GM21447 (cell line): ENCODE results near the gene CACNA1E.

Source experiments
- ATAC-seq: cut with Tn5 transposase; IDR thresholded peaks from one replicate; pipeline ENCODE4 v1.9.1; 2021; ENCODE audit not compliant: unreplicated experiment

Gene CACNA1E

DNA sequence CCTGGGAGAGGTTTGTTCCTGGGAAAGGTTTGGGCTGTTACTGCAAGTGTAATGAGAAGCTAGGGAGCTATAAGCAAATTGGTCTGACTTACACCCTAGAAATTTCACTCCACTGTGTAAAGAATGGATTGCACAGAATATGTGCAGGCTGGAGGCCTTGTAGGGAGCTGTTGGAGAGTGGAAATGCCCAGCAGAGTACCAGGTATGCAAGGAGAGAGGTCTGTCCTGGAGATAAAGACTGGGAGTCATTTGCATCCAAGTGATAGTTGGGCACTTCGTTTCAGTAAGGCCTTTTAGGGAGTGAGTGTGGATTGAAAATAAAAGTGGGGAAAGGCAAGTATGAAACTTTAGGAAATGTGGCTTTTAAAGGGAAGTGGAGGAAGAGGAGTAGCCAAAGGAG is 75.8 kb downstream of the CACNA1E start:
- ATAC-seq, result no peak

DNA sequence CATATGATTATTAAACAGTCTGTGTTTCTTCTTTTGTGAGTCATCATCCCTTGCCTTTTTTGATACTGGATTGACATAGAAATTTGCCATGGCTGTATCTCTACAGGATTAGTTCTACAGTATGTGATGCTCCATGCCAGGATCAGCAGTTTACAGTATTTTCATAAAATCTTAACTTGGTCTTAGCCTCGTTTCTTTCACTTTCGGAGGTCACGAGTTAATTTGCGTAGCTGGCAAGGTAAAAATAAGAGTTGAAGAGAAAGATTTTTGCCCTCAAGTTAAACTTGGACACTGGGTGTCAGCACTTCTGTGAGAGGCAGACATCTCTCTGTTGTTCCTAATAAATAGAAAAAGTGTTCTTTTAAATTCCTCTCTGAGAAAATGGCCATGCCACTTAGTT is 79.1 kb downstream of the CACNA1E start:
- no peak for ATAC-seq

DNA sequence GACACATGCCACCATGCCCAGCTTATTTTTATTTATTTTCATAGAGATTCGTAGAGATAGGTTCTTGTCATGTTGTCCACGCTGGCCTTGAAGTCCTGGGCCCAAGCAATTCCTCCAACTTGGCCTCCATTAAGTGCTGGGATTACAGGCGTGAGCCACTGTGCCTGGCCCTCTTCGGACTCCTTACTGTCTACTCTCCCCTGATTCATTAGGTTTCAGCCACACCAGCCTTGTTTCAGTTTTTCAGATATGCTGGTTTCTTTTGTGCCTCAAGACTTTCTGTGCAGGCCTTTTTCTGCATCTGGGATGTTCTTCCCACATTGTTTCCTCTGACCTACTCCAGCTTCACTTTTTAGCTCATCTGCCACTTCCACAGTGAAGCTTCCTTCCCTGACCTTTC is 85.4 kb downstream of the CACNA1E start:
- no peak for ATAC-seq

DNA sequence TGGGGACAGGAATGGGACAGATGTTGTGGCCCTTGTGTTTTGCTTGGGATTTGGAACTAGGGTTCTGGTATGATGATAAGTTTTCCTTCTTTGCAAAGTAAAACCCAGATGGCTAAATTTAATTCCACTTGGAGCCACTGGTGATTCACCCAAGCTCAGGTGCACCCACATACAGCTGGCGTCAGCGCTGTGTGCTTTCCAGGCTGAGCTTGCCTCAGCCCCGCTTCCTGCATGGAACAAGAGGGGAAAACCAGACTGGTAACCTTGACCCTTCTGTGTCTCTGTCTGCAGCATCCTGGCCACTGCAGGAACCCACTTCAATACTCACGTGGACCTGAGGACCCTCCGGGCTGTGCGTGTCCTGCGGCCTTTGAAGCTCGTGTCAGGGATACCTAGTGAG is 94.2 kb downstream of the CACNA1E start:
- no peak for ATAC-seq

DNA sequence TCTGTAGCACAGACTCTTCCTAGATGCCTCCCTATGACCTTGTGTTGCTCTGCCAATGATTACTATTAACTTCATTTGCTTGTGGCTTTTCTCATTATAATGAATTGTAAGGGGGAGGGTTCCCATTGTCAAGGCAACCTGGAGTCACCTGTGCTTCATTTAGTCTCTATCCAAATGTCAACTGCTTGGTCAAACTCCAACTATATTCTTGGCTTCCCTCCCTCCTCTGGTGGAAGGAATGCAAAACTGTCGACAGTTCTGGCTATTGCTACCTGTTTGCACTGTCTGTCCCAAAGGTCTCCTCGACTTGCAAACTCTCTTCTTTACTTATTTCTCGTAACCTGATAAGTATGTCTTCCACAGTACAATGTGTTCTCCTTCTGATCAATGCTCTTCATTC is 100.3 kb downstream of the CACNA1E start:
- no peak for ATAC-seq

DNA sequence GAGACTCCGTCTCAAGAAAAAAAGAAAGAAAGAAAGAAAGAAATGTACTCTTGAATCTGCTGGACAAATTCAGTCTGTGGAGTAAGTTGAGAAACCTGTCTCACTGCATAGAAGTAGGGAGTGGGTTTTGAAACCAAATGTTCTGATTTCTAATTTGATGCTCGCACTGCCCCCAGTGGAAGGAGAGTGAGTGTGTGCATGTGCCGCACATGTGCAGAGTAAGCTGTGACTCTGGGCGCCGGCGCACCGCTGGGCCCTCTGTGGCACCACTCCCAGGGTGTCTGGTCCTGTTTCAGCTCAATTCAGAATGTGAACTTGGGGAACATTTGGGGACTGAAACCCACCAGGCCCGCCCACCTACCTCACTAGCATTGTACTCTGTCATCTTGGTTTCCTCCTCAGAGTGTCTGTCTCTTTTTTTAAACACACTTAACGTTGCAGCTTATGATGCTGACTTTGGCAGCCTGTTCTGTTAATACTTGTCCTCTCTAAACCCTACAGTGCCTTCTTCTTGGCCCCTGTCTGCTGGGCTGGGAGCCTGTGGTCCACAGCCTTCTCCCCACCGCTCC is 104.6 kb downstream of the CACNA1E start:
- no peak for ATAC-seq

DNA sequence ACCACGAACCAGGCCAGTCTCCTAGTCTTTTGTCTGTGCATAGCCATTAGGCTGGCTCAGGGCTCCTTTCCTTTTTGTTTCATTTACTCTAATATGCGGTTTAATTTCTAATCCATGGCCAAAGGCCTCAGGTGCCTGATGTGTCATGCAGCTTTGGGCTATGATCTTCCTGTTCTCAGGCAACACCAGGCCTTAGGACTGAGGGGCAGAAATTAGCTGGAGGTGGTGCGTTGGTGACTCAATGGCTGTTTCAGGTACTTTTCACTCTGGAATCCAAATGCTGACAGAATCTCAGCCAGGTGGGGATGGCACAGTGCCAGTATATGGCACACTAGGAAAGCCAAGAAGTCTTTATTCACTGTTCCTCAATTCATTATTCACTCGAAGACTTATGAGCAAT is 105.3 kb downstream of the CACNA1E start:
- no peak for ATAC-seq

DNA sequence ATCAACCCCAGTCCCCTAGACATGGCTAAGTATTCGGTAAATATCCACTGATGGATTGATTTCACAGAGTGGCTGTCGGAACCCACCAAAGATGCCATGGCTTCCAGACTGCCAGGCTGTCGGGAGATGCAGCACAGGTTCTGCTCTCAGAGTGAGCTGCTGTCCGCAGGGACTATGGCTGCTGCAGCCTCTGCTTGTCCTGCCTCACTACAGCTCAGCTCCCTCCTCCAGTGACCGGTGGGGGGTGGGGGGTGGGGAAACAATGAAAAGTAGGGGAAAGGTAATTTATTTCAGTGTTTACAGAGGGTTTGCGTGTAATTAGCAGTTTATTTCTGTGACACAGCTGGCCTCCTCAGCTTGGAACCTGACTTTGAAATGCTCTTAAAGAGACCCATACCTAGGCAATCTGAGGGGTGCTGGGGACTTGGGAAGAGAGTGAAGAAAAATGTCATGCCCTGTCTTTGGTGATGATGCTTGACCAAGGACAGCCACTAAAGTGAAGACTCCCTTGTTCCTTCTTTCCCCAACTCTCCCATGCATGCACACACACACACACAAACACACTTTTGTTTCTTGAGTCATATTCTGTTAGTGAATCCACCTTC is 109.0 kb downstream of the CACNA1E start:
- ATAC-seq, result no peak

DNA sequence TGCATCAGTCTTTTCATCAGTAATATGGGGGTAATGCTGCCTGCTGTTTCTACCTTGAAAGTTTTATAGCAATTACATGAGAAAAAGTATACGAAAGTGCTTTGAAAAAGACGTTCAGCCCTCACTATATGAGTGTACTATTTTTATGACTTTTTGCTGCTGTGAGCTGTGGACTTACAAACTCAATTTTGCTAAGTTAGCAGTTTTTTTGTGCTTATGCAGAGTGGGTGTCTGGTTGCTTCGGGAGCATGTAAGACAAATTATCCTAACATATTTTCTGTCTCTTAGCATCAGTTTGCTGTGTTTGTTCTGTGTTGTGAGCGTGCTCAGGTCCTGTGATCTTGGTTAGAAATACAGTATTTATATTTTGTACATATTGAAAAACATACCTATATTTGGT is 109.7 kb downstream of the CACNA1E start:
- no peak for ATAC-seq

DNA sequence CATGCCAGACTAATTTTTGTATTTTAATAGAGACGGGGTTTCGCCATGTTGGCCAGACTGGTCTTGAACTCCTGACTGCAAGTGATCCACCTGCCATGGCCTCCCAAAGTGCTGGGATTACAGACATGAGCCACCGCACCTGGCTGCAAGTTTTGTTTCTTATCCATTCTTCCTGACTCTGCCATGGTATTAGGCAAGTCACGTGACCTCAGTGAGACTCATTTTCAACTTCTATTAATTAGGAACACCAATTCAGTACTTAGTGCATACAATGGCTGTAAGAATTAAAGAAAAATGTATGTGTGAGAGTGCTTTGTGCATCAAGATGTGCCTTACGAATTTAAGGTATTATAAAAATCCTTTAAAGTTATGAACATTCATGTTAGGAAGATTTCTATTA is 111.2 kb downstream of the CACNA1E start:
- no peak for ATAC-seq

DNA sequence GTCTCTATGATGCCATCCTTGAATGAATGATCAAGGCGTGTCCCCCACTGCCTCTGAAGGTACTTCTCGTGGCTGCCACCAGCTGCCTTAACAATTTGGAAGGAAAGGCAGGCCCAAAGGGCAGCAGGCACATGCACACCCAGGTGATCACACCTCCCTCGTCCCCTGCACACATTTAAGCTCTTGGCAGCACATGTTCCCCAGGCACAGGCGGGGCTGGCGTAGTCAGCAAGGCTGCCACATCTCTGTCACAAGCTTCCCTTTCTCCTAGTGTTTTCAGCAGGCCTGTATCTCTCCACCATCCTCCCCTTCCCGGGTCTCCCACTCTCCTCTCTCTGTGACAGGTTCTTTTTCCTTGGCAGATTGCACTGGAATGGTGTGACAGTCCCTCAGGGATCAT is 111.9 kb downstream of the CACNA1E start:
- no peak for ATAC-seq

DNA sequence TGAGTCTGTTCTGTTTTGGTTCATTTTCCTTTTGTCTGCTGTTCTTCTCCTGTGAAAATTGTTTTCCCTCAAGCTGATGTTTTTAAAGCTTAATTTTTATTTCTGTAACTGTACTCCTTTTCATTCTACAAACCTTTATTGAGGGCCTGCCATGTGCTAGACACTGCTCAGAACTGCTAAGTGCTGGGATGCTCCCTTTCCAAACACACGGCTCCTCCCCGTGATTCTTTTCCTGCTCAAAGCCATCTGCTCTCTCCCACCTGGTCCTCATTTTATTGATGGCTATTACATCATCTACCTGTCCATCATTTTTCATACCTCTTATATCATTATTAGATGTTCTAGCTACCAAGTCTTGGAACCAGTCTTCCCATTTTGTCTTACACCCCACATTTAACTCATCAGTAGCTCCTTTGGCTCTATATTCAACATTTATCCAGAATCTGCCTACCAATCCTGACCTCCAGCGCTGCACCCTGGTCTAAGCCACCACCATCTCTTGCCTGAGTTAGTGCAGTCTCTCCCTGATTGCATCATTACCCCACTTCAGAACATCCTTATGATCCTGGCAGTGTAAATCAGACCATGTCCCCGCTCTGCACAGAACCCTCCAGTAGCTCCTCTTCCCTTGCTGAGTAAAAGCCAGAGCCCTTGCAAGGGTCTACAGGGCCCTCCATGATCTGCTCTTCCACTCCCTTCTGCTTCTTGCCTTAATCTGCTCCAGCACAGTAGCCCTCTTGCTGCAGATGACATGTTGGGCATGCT is 118.1 kb downstream of the CACNA1E start:
- no peak for ATAC-seq

DNA sequence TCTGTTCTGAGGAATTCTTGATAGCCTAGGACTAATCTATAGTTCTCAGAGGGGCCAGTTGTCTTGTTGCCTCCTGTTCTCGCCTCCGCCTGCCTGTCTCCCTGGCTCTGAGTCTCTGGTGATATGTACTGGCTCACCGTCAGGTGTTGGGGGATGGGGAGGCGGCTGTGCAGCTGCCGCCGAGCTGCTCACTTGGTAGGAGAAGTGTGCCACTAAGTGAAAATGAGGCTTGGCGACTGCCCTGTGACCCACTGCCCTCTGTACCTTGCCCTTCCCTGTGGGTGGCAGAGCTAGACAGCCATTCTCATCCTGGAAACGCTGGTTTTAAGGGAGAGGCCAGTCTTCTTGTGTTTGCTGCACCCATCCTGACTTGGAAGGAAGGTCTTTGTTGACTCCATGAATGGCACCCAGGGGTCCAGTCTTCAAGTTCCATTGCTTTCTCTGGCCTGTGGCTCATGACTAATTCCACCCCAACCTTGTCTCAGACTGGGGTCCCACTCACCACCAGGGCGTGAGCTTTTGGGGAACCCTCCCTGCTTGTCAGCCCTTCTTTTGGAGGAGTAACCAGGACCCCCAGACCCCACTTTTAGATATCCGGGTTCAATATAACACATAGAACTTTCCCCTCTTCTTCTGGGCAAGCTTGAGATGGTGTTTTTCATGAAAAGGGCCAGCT is 120.6 kb downstream of the CACNA1E start:
- no peak for ATAC-seq

DNA sequence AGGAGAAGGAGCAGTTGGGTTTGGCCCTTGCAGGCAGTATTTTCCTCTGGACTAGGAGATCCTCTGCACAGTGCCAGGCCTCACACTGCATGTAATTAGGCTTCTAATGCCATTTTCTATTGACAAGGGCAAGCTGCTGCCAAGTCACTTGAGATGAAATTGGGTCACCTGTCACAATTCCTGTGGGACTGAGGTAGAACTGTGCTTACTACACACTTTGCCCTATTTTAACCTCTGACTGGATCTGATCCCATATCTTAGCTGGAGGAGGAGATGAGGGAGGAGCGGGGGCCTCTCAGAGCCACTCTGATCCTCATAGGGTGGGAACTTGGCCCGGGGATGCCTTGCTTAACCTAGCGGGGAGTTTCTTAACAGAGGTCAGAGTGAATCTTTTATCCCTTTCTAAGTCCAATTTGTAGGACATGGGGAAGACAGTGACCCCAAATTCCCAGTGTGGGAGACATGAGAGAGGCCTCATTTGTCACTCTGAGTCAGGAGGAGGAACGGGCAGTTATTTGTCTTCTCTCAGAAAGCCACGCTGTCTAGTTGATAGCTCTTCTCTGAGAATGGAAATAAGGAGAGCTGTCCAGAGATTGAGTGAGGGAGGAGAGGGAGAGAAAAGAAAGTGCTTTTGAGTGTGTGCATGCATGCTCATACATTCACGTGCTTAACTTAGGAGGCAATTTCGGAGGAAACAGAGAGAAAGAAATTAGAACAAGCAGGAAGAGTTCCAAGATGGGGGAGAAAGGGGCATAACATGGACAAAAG is 121.3 kb downstream of the CACNA1E start:
- no peak for ATAC-seq

DNA sequence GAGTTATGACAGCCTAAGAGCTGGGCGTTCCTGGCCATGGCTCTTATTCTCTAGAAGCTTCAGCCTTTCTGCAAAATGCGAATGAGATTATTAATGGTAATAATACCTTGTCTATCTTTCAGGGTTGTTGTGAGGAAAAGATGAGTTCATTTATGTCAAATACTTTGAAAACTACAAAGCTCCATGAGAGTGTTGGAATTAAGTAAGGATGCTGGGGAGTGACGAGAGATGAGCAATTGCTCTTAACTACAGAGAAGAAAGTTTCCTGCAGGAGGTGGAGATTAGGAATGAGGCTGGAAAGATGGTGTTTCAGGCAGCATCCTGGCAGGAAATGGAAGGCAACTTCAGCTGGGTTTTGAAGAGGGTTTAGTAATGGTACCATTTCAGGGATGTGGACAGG is 124.2 kb downstream of the CACNA1E start:
- no peak for ATAC-seq

DNA sequence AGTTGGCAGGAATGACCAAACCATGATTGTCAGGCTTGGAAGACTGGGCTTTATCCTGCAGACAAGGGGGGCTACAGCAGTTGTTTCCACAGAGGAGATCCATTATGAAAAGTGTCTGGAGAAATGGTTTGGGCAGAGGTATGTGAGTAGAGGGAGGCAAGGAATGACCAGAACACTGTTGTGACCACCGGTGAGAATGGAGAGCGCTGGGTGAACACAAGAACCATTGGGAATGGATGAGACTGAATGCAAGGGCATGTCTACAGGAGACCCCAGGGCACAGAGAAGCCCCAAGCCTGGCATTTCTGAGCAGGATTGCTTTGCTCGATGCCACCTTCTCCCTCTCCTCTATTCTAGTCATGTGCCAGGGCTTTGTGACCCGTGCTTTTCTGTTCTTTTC is 125.1 kb downstream of the CACNA1E start:
- ATAC-seq, result no peak

DNA sequence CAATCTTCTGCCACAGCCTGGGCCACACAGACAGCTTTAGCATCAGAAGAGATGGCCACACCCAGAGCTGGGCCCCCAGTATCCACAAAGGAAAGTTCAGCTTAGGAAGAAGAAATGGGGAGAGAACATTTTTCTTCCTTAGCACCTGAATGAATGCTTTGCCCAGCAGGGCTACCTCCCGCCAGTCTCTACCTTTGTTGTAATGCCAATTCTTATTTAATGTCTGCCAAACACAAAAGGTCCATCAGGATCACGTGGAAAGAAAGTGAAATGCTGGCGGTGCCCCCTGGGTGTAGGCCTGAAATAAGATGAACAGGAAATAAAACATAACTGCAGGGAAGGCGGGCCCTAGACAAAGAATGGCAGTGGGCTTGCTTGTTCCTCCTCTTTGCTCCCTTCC is 125.6 kb downstream of the CACNA1E start:
- ATAC-seq, result no peak

DNA sequence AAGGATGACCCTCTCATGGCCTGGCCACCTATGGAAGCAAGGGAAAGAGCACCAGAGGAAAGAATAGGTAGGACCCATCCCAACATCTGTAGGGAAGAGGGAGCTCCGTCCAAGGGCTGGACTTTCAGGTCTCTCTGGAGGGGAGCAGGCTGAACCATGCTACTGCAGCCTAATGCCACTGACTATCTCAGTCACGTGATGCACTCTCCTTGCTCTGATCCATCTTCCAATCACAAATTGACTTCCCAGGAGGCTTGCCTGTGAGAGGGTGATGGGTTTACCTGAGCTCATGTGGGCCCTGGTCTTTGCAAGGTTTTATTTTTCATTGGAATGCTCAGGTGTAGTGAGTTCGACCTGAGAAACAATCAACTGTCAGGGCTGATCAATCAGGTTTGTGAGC is 128.8 kb downstream of the CACNA1E start:
- no peak for ATAC-seq

DNA sequence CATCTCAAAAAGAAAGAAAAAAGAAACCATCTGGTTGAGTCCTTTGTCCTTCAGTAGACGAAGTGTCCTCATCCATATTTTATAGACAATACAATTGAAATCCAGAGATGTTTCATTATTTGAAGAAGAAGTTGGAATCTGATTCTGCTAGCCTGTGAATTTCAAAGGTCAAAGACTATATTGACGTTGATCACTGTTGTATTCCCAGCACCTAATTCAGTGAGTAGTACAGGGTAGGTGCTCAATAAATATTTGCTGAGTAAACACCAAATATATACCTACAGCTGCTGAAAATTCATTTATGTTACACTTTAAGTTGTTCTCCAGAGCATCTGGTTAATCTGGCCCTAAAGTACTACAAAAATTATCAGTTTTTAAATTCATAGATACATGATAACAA is 135.2 kb downstream of the CACNA1E start:
- ATAC-seq, result no peak

DNA sequence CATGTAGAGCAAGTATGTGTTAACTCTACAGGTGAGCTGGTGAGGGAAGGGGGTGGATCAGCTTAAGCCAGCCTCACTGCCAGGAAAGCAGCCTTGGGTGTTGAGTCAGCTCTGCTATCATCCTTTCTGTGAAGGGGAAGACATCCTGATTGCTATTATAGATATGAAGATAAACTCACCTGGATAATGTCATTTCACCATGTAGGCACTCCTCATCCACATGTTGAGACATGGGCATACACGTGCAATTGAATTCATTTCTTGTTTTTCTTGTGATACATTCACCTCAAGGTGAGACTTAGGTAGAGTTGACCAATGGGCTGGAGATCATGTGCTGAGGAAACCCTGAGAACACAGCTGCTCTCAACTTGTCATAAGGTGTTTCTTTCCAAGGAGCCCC is 136.9 kb downstream of the CACNA1E start:
- no peak for ATAC-seq

DNA sequence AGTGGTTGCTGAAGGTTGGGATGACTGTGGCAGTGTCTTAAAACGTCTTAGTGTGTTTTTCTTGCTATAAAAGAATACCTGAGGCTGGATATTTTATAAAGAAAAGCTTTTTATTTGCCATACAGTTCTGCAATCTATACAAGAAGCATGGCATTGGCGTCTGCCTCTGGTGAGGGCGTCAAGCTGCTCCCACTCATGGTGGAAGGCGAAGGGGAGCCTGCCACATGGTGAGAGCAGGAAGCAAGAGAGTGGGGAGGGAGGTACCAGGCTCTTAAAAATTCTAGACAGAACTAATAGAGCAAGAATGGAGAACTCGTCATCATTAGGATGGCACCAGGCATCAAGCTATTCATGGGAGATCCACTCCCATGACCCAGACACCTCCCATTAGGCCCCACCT is 140.5 kb downstream of the CACNA1E start:
- no peak for ATAC-seq
